Right lobe of liver (tissue), 4 donors: ENCODE results near the gene MSH2.

Source experiments
- CTCF ChIP-seq, 4 donors: fragments of 200-600 bp in 3 of 4; fragments of 450-650 bp in 1 of 4; IDR thresholded peaks; one replicate each; pipeline versions ENCODE4 v1.5.1 to v1.8.0; 2016 to 2022; ENCODE audit warnings: antibody characterized with exemption in 4 of 4, mild to moderate bottlenecking in 2 of 4
- POLR2A ChIP-seq: fragments of 450-650 bp; IDR thresholded peaks from one replicate; pipeline ENCODE4 v1.6.1; 2017; ENCODE audit warnings: antibody characterized with exemption, mild to moderate bottlenecking
- donor health status: DM: no; HTN: no; CAD: no.
- donor health status: DM: no; HTN: no; CAD: no.
- donor health status: DM: no; HTN: yes; CAD: no.

- no peak for TF ChIP-seq POLR2A
- no peak for TF ChIP-seq CTCF (IDR thresholded peaks at IDR 0.05)
These were observed 116.8 kb downstream of the MSH2 start for GRCh38 chr2:47519604-47520301.
